Liver (tissue), 3 donors: ENCODE data around the gene TMEM45A.

Experiments used
- CTCF ChIP-seq: fragments of 150-350 bp; IDR thresholded peaks from 2 replicates; pipeline ENCODE4 v1.5.1; 2017; ENCODE audit warnings: improper control_type of control experiment, low read depth, low read length; ENCODE audit not compliant: missing input control
- FOXA2 ChIP-seq: IDR thresholded peaks from 2 replicates; pipeline ENCODE4 v1.6.1; 2016; ENCODE audit warnings: antibody characterized with exemption
- JUND ChIP-seq, 2 donors: IDR thresholded peaks; 2 replicates each; pipeline ENCODE4 v1.6.1; 2016; ENCODE audit warnings: antibody characterized with exemption in 2 of 2
- MAX ChIP-seq: IDR thresholded peaks from 2 replicates; pipeline ENCODE4 v1.6.1; 2016; ENCODE audit warnings: antibody characterized with exemption
- NR2F2 ChIP-seq: IDR thresholded peaks from 2 replicates; pipeline ENCODE4 v1.6.1; 2016; ENCODE audit warnings: antibody characterized with exemption
- RAD21 ChIP-seq, 2 donors: IDR thresholded peaks; 2 replicates each; pipeline ENCODE4 v1.6.1; 2016; ENCODE audit warnings: antibody characterized with exemption in 2 of 2, mild to moderate bottlenecking in 2 of 2
- RXRA ChIP-seq, 2 donors: IDR thresholded peaks; 2 replicates each; pipeline ENCODE4 v1.6.1; 2017 to 2018; ENCODE audit warnings: antibody characterized with exemption in 2 of 2, mild to moderate bottlenecking in 1 of 2
- SP1 ChIP-seq: IDR thresholded peaks from 2 replicates; pipeline ENCODE4 v1.6.1; 2018; ENCODE audit warnings: antibody characterized with exemption, mild to moderate bottlenecking
- TAF1 ChIP-seq: conservative IDR thresholded peaks from 2 replicates; pipeline ENCODE4 v1.6.1; 2016; ENCODE audit warnings: antibody characterized with exemption, mild to moderate bottlenecking
- YY1 ChIP-seq: IDR thresholded peaks from 2 replicates; pipeline ENCODE4 v1.6.1; 2016; ENCODE audit warnings: antibody characterized with exemption, mild to moderate bottlenecking
- TF ChIP-seq, protein P1 (sequence below): IDR thresholded peaks from 2 replicates; pipeline ENCODE4 v1.6.1; 2016; ENCODE audit warnings: antibody characterized with exemption
- donor health status: healthy.
- donor health status: healthy.

- no peak for TF ChIP-seq CTCF
- TF ChIP-seq JUND (IDR thresholded peaks at IDR 0.05) = no peak
- no peak for TF ChIP-seq SP1
- no peak for TF ChIP-seq YY1
- no peak for TF ChIP-seq TAF1
- no peak for TF ChIP-seq RAD21 (IDR thresholded peaks at IDR 0.05)
- no peak for TF ChIP-seq MAX
- TF ChIP-seq, protein P1, sequence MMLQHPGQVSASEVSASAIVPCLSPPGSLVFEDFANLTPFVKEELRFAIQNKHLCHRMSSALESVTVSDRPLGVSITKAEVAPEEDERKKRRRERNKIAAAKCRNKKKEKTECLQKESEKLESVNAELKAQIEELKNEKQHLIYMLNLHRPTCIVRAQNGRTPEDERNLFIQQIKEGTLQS = no peak
- TF ChIP-seq RXRA (IDR thresholded peaks at IDR 0.05) = no peak
- TF ChIP-seq NR2F2 = no peak
- TF ChIP-seq FOXA2 = no peak
Observed at GRCh38 chr3:100621251-100621650, 128.8 kb downstream of the TMEM45A start.
